ENCODE results near the gene WDFY4. TPM values are rescaled to one million over a fixed set of nuclear protein-coding genes. Genes with fewer than 3 reads are reported as not detected.

The WDFY4 gene
- total RNA-seq, 1 donor from 2014 or later, result not detected

- Mint-ChIP-seq H3K9me3 (ENCODE audit: low read depth) (no peaks in the 10 kb centered on the region), H3K27ac (ENCODE audit: unreplicated experiment) (no peak overlapping the region), H3K36me3 (ENCODE audit: low read depth) (no peaks in the 10 kb centered on the region), H3K4me3 (ENCODE audit: unreplicated experiment) (no peak overlapping the region), H3K27me3 (ENCODE audit: low read depth) (peaks cover 12% of the 10 kb centered on the region), H3K4me1 (ENCODE audit: low read depth) (no peaks in the 10 kb centered on the region)
- no peak for TF ChIP-seq CTCF (IDR thresholded peaks at IDR 0.05)
- no peak for DNase-seq (ENCODE audit: low spot score)
These were observed 88.9 kb downstream of the WDFY4 start for GRCh38 chr10:48773580-48773979.

- H3K36me3 Mint-ChIP-seq (ENCODE audit: low read depth), result no peaks in the 10 kb centered on the region
- no peaks in the 10 kb centered on the region for H3K4me1 Mint-ChIP-seq (ENCODE audit: low read depth)
- no peak overlapping the region for H3K27ac Mint-ChIP-seq (ENCODE audit: unreplicated experiment)
- DNase-seq (ENCODE audit: low spot score), result no peak
- H3K9me3 Mint-ChIP-seq (ENCODE audit: low read depth), result no peaks in the 10 kb centered on the region
- no peak overlapping the region for H3K4me3 Mint-ChIP-seq (ENCODE audit: unreplicated experiment)
- H3K27me3 Mint-ChIP-seq (ENCODE audit: low read depth), result peaks cover 11% of the 10 kb centered on the region
- TF ChIP-seq CTCF (IDR thresholded peaks at IDR 0.05), result no peak
These were observed 89.9 kb downstream of the WDFY4 start for GRCh38 chr10:48774416-48775205.

DNA sequence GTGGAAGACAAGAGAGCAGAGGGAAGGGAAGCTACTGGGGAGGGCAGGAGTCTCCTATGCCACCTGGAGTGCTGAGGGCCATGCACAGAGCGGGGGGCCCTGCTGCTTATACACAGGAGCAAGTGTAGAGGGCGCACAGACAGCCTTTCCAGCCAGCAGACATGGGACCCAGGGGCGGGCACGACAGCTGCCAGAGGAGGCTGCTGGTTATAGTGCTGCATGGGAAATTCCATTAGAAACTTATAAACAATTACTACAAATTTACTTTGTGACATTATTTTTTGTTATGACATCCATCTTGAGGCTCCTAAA, 90.5 kb downstream of the WDFY4 start:
- Mint-ChIP-seq H3K27me3 (ENCODE audit: low read depth) (peaks cover 11% of the 10 kb centered on the region), H3K36me3 (ENCODE audit: low read depth) (no peaks in the 10 kb centered on the region), H3K9me3 (ENCODE audit: low read depth) (no peaks in the 10 kb centered on the region), H3K4me1 (ENCODE audit: low read depth) (no peaks in the 10 kb centered on the region), H3K4me3 (ENCODE audit: unreplicated experiment) (no peak overlapping the region), H3K27ac (ENCODE audit: unreplicated experiment) (no peak overlapping the region)
- no peak for DNase-seq (ENCODE audit: low spot score)
- TF ChIP-seq CTCF (IDR thresholded peaks at IDR 0.05), result no peak

DNA sequence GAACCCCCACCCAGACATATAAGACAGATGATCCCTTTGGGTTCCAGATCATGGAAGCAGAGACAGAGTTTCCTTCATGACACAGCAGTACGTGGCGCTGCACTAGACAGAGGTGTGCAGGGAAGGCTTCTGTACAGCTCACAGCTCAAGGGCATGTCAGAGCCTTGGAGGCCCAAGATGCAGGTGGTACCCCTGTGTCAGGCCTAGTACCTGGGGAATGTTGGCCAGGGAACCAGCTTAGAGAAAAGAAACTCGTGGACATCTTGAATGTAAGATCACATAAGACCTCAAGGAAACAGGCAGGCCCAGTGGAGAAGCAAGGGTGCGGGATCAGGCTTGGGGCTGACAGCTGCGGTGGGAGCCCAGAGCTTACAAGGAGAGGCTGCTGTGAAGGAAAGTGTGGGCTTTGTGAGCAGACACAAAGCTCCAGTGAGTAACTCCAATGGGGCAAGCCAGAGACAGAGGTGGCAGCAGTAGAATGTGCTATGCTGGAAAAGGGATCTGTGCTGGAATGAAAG, 91.4 kb downstream of the WDFY4 start:
- H3K9me3 Mint-ChIP-seq (ENCODE audit: low read depth), result no peaks in the 10 kb centered on the region
- TF ChIP-seq CTCF (IDR thresholded peaks at IDR 0.05), result no peak
- peaks cover 11% of the 10 kb centered on the region for H3K27me3 Mint-ChIP-seq (ENCODE audit: low read depth)
- H3K27ac Mint-ChIP-seq (ENCODE audit: unreplicated experiment), result no peak overlapping the region
- no peak overlapping the region for H3K4me3 Mint-ChIP-seq (ENCODE audit: unreplicated experiment)
- no peak for DNase-seq (ENCODE audit: low spot score)
- H3K4me1 Mint-ChIP-seq (ENCODE audit: low read depth), result no peaks in the 10 kb centered on the region
- no peaks in the 10 kb centered on the region for H3K36me3 Mint-ChIP-seq (ENCODE audit: low read depth)

- Mint-ChIP-seq H3K4me1 (ENCODE audit: low read depth) (no peaks in the 10 kb centered on the region), H3K27me3 (ENCODE audit: low read depth) (peaks cover 11% of the 10 kb centered on the region), H3K27ac (ENCODE audit: unreplicated experiment) (no peak overlapping the region), H3K4me3 (ENCODE audit: unreplicated experiment) (no peak overlapping the region), H3K9me3 (ENCODE audit: low read depth) (no peaks in the 10 kb centered on the region), H3K36me3 (ENCODE audit: low read depth) (no peaks in the 10 kb centered on the region)
- no peak for TF ChIP-seq CTCF (IDR thresholded peaks at IDR 0.05)
- no peak for DNase-seq (ENCODE audit: low spot score)
These were observed 91.9 kb downstream of the WDFY4 start for GRCh38 chr10:48776528-48776927.

All from chondrocyte (in vitro differentiated cells).